K562 (cell line): ENCODE measurements around the gene ALOXE3. TPM values are rescaled to one million over a fixed set of nuclear protein-coding genes. Genes with fewer than 3 reads are reported as not detected.

Source experiments
- ARNT ChIP-seq, 2 experiments: fragments of 450-650 bp; IDR thresholded peaks; 2 replicates each; pipeline ENCODE4 v1.6.1; 2016; ENCODE audit warnings: mild to moderate bottlenecking in 1 of 2
- BDP1 ChIP-seq: IDR thresholded peaks from 3 replicates; pipeline ENCODE4 v1.6.1; 2011; ENCODE audit not compliant: insufficient read length, insufficient read depth
- BRF1 ChIP-seq: IDR thresholded peaks from 3 replicates; pipeline ENCODE4 v1.6.1; 2011; ENCODE audit warnings: borderline replicate concordance, mild to moderate bottlenecking; ENCODE audit not compliant: insufficient read length; ENCODE audit errors: extremely low read depth
- ESRRA ChIP-seq: fragments of 450-650 bp; IDR thresholded peaks from 2 replicates; pipeline ENCODE4 v1.6.1; 2014; ENCODE audit warnings: low read depth, mild to moderate bottlenecking, moderate library complexity, borderline replicate concordance
- EZH2 ChIP-seq: IDR thresholded peaks from 2 replicates; pipeline ENCODE4 v1.6.1; 2012; ENCODE audit warnings: low read depth, mild to moderate bottlenecking, inconsistent platforms, low read length, borderline replicate concordance
- FOS ChIP-seq: IDR thresholded peaks from 3 replicates; pipeline ENCODE4 v1.6.1; 2011; ENCODE audit not compliant: insufficient read length; ENCODE audit errors: extremely low read depth
- FOXJ3 ChIP-seq: sonication (generic); formaldehyde crosslinking; IDR thresholded peaks from 2 replicates; pipeline ENCODE4 v1.4.0; 2020; ENCODE audit warnings: mild to moderate bottlenecking, missing genetic modification reagents
- GABPA ChIP-seq: fragments of 200-800 bp; sonication (Bioruptor generic); conservative IDR thresholded peaks from 2 replicates; pipeline ENCODE4 v1.6.1; 2016; ENCODE audit warnings: low read depth, missing genetic modification characterization, missing compliant biosample characterization
- HDGF ChIP-seq: fragments of 450-650 bp; IDR thresholded peaks from 2 replicates; pipeline ENCODE4 v1.6.1; 2016
- MAFF ChIP-seq: IDR thresholded peaks from 2 replicates; pipeline ENCODE4 v1.6.1; 2012; ENCODE audit warnings: low read length, improper control_type of control experiment
- MLLT1 ChIP-seq, 2 experiments: fragments of 450-650 bp; IDR thresholded peaks; 2 replicates each; pipeline ENCODE4 v1.6.1; 2016
- NELFE ChIP-seq: IDR thresholded peaks from 2 replicates; pipeline ENCODE4 v1.6.1; 2011; ENCODE audit warnings: mild to moderate bottlenecking; ENCODE audit not compliant: insufficient read depth, insufficient read length
- NUFIP1 ChIP-seq: fragments of 450-650 bp; IDR thresholded peaks from 2 replicates; pipeline ENCODE4 v1.6.1; 2018; ENCODE audit not compliant: partially characterized antibody
- POLR2G ChIP-seq: fragments of 200-400 bp; formaldehyde crosslinking; IDR thresholded peaks from 2 replicates; pipeline ENCODE4 v1.6.1; 2017; ENCODE audit warnings: low read depth, mild to moderate bottlenecking, antibody characterized with exemption, low read length, moderate library complexity
- SMAD2 ChIP-seq: fragments of 150-350 bp; IDR thresholded peaks from 2 replicates; pipeline ENCODE4 v1.6.1; 2014; ENCODE audit warnings: low read depth, mild to moderate bottlenecking, low read length
- SMARCA4 ChIP-seq: fragments of 450-650 bp; IDR thresholded peaks from 2 replicates; pipeline ENCODE4 v1.6.1; 2016
- SMARCE1 ChIP-seq: fragments of 450-650 bp; IDR thresholded peaks from 2 replicates; pipeline ENCODE4 v1.7.1; 2016; ENCODE audit warnings: mild to moderate bottlenecking
- ZBTB8A ChIP-seq: fragments of 450-650 bp; IDR thresholded peaks from 2 replicates; pipeline ENCODE4 v1.6.1; 2018; ENCODE audit warnings: mild to moderate bottlenecking, moderate library complexity; ENCODE audit not compliant: partially characterized antibody
- ZNF165 ChIP-seq: fragments of 250-450 bp; sonication (Bioruptor Pico); IDR thresholded peaks from 2 replicates; pipeline ENCODE4 v1.4.0; 2020; ENCODE audit warnings: borderline replicate concordance
- ZNF174 ChIP-seq: fragments of 250-450 bp; sonication (Bioruptor Pico); IDR thresholded peaks from 2 replicates; pipeline ENCODE4 v1.4.0; 2020; ENCODE audit warnings: mild to moderate bottlenecking
- ZNF184 ChIP-seq: sonication (generic); formaldehyde crosslinking; IDR thresholded peaks from 2 replicates; pipeline ENCODE4 v1.5.0; 2020; ENCODE audit warnings: missing genetic modification reagents
- ZNF239 ChIP-seq: fragments of 250-450 bp; sonication (Bioruptor Pico); IDR thresholded peaks from 2 replicates; pipeline ENCODE4 v1.4.0; 2020; ENCODE audit warnings: mild to moderate bottlenecking
- ZNF507 ChIP-seq: conservative IDR thresholded peaks from 2 replicates; pipeline ENCODE4 v1.6.1; 2017; ENCODE audit warnings: missing genetic modification characterization, missing compliant biosample characterization
- polyA plus RNA-seq, 8 experiments: library from polyadenylated mRNA; depleted of rRNA in 4 of 8; stranded (reverse) in 5 of 8; unstranded in 3 of 8; fragments of >200 nt; fragmentation: Nextera tagmentation in 2 of 8; fragmentation: Illumina TruSeq in 1 of 8; extraction: Ambion mirVana in 2 of 8; extraction: Trizol in 1 of 8; gene quantifications; 2 replicates each; pipeline versions ENCODE4 v1.2.1 to v1.2.3, GENCODE V29; 2011 to 2014; ENCODE audit warnings: inconsistent platforms in 1 of 8, missing spikeins in 1 of 8
- total RNA-seq, 7 experiments: library from RNA; depleted of rRNA in 6 of 7; stranded (reverse); fragments of >200 nt in 6 of 7; fragmentation: Illumina TruSeq in 2 of 7; extraction: Trizol in 2 of 7; gene quantifications; 2 replicates each; pipeline versions ENCODE4 v1.2.1 to v1.2.3, GENCODE V29; 2011 to 2021; ENCODE audit warnings: low replicate concordance in 1 of 7
- TF ChIP-seq, protein P1 (sequence below): fragments of 450-650 bp; formaldehyde crosslinking; IDR thresholded peaks from 2 replicates; pipeline ENCODE4 v1.4.0; 2020; ENCODE audit warnings: mild to moderate bottlenecking
- TF ChIP-seq, protein P2 (sequence below): fragments of 450-650 bp; IDR thresholded peaks from 2 replicates; pipeline ENCODE4 v1.6.1; 2016; ENCODE audit warnings: borderline replicate concordance

Gene ALOXE3
- total and polyA plus RNA-seq, 9 of the 15 experiments (the other 6 are each of a cell fraction or from before 2014, with no cell fraction given) = 0.04 TPM; not detected in 8

GRCh38 chr17:8120520-8121406 is 2.4 kb upstream of the ALOXE3 start (continued):
- TF ChIP-seq ZNF184 (no peak), ZNF507 (no peak), ARNT (IDR thresholded peaks at IDR 0.05) (no peak), HDGF (no peak), GABPA (tag) (peak; percentile 58), ZNF239 (CRISPR knock-in tag) (no peak), SMARCA4 (no peak), FOXJ3 (CRISPR knock-in tag) (no peak), FOS (no peak), BRF1 (peak; percentile 6), ESRRA (no peak), BDP1 (peak; percentile 53), ZNF174 (no peak), ZBTB8A (no peak), POLR2G (peak; percentile 71), NELFE (no peak), MAFF (no peak), MLLT1 (IDR thresholded peaks at IDR 0.05) (no peak), NUFIP1 (no peak), SMAD2 (no peak), EZH2 (no peak), ZNF165 (CRISPR knock-in tag) (no peak), SMARCE1 (no peak)
- TF ChIP-seq, protein P1, sequence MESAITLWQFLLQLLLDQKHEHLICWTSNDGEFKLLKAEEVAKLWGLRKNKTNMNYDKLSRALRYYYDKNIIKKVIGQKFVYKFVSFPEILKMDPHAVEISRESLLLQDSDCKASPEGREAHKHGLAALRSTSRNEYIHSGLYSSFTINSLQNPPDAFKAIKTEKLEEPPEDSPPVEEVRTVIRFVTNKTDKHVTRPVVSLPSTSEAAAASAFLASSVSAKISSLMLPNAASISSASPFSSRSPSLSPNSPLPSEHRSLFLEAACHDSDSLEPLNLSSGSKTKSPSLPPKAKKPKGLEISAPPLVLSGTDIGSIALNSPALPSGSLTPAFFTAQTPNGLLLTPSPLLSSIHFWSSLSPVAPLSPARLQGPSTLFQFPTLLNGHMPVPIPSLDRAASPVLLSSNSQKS (CRISPR knock-in tag) = no peak
- TF ChIP-seq, protein P2, sequence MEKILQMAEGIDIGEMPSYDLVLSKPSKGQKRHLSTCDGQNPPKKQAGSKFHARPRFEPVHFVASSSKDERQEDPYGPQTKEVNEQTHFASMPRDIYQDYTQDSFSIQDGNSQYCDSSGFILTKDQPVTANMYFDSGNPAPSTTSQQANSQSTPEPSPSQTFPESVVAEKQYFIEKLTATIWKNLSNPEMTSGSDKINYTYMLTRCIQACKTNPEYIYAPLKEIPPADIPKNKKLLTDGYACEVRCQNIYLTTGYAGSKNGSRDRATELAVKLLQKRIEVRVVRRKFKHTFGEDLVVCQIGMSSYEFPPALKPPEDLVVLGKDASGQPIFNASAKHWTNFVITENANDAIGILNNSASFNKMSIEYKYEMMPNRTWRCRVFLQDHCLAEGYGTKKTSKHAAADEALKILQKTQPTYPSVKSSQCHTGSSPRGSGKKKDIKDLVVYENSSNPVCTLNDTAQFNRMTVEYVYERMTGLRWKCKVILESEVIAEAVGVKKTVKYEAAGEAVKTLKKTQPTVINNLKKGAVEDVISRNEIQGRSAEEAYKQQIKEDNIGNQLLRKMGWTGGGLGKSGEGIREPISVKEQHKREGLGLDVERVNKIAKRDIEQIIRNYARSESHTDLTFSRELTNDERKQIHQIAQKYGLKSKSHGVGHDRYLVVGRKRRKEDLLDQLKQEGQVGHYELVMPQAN = peak; percentile 39; the same call in 1 of the 2 replicates
